B cell (primary cell): ENCODE results near the gene TNFRSF19. TPM values are rescaled to one million over a fixed set of nuclear protein-coding genes. Genes with fewer than 3 reads are reported as not detected.

Source experiments
- ATAC-seq: fragments of 200-7000 bp; cut with Tn5 transposase; one replicate; pipeline ENCODE4 v1.10.0; 2021; ENCODE audit warnings: low read depth, mild to moderate bottlenecking, moderate number of reproducible peaks, moderate library complexity
- CTCF ChIA-PET: fragments of 350-600 bp; sonication (Branson Sonifier 250); formaldehyde crosslinking; loops from one replicate; lab custom pipeline; 2021; ENCODE audit warnings: antibody characterized with exemption, inconsistent platforms; lab: Charles Lee
- POLR2A ChIA-PET: fragments of 350-600 bp; sonication (Branson Sonifier 250); formaldehyde crosslinking; loops from one replicate; lab custom pipeline; 2021; ENCODE audit warnings: antibody characterized with exemption; lab: Charles Lee
- DNase-seq: peaks from one replicate; pipeline ENCODE4 v3.0.0; 2013
- H2AFZ ChIP-seq: 2 replicates; pipeline ENCODE4 v1.6.1; 2012; ENCODE audit warnings: mild to moderate bottlenecking, low read depth, low read length; ENCODE audit not compliant: insufficient read depth, poor library complexity, severe bottlenecking
- H3K27ac ChIP-seq, 2 donors: 1 replicate in 1 of 2; 2 replicates in 1 of 2; pipeline ENCODE4 v1.5.1; 2012 to 2013; ENCODE audit warnings: low read length in 2 of 2, mild to moderate bottlenecking in 2 of 2, moderate library complexity in 1 of 2
- H3K27me3 ChIP-seq, 4 experiments: fragments of 200-600 bp in 1 of 4; sonication (generic) in 1 of 4; replicated peaks in 1 of 4; 1 replicate in 2 of 4; 2 replicates in 2 of 4; pipeline versions ENCODE4 v1.6.1 to v1.7.0; 2013 to 2016; ENCODE audit warnings: low read length in 3 of 4, mild to moderate bottlenecking in 2 of 4, mixed read lengths in 1 of 4, moderate library complexity in 1 of 4; ENCODE audit not compliant: insufficient read depth in 4 of 4, control insufficient read depth in 3 of 4; ENCODE audit errors: control extremely low read depth in 1 of 4
- H3K36me3 ChIP-seq, 2 experiments: replicated peaks in 1 of 2; 1 replicate in 1 of 2; 2 replicates in 1 of 2; pipeline versions ENCODE4 v1.6.1 to v1.7.1; 2013; ENCODE audit warnings: low read length in 1 of 2; ENCODE audit not compliant: insufficient read depth in 2 of 2, control insufficient read depth in 1 of 2; ENCODE audit errors: control extremely low read depth in 1 of 2, extremely low read depth in 1 of 2
- H3K4me1 ChIP-seq, 2 donors: fragments of 200-600 bp in 1 of 2; sonication (generic) in 1 of 2; 1 replicate in 1 of 2; 2 replicates in 1 of 2; pipeline versions ENCODE4 v1.5.1 to v1.6.1; 2013 to 2017; ENCODE audit warnings: low read length in 2 of 2; ENCODE audit not compliant: control insufficient read depth in 2 of 2, insufficient read depth in 2 of 2
- H3K4me2 ChIP-seq: replicated peaks from 2 replicates; pipeline ENCODE3; 2012; ENCODE audit warnings: mild to moderate bottlenecking, low read depth, low read length; ENCODE audit not compliant: poor library complexity, severe bottlenecking
- H3K4me3 ChIP-seq, 5 experiments: fragments of 200-600 bp in 1 of 5; sonication (generic) in 1 of 5; 1 replicate in 3 of 5; 2 replicates in 2 of 5; pipeline versions ENCODE4 v1.5.1 to v1.7.0; 2011 to 2016; ENCODE audit warnings: low read length in 4 of 5, mild to moderate bottlenecking in 4 of 5, low read depth in 2 of 5, control low read depth in 1 of 5, moderate library complexity in 1 of 5; ENCODE audit not compliant: insufficient read depth in 1 of 5; ENCODE audit errors: control extremely low read depth in 1 of 5, extremely low read depth in 1 of 5
- H3K79me2 ChIP-seq: fragments of 200-600 bp; sonication (generic); one replicate; pipeline ENCODE4 v1.6.0; 2016; ENCODE audit warnings: low read length; ENCODE audit not compliant: control insufficient read depth, insufficient read depth
- H3K9ac ChIP-seq: fragments of 200-600 bp; sonication (generic); 2 replicates; pipeline ENCODE4 v1.6.1; 2017; ENCODE audit warnings: mild to moderate bottlenecking, low read length, moderate library complexity
- H3K9me3 ChIP-seq, 3 donors: one replicate each; pipeline versions ENCODE4 v1.6.1 to v1.7.1; 2013; ENCODE audit warnings: low read length in 2 of 3; ENCODE audit not compliant: control insufficient read depth in 2 of 3, insufficient read depth in 1 of 3; ENCODE audit errors: control extremely low read depth in 1 of 3
- H4K20me1 ChIP-seq: 2 replicates; pipeline ENCODE4 v1.6.0; 2012; ENCODE audit warnings: mild to moderate bottlenecking, low read length; ENCODE audit not compliant: insufficient read depth, control insufficient read depth, poor library complexity, severe bottlenecking
- H3K27ac Mint-ChIP-seq: one replicate; pipeline ENCODE4 v1.8.0; 2021; ENCODE audit warnings: mixed read lengths
- H3K27me3 Mint-ChIP-seq: one replicate; pipeline ENCODE4 v1.8.0; 2021; ENCODE audit warnings: mixed read lengths
- H3K4me1 Mint-ChIP-seq: one replicate; pipeline ENCODE4 v1.8.0; 2021; ENCODE audit warnings: mixed read lengths
- H3K4me3 Mint-ChIP-seq: one replicate; pipeline ENCODE4 v1.8.0; 2021; ENCODE audit warnings: mixed read lengths
- H3K9me3 Mint-ChIP-seq: one replicate; pipeline ENCODE4 v1.8.0; 2022; ENCODE audit warnings: mixed read lengths; ENCODE audit not compliant: insufficient read depth
- CTCF ChIP-seq: fragments of 200-600 bp; IDR thresholded peaks from one replicate; pipeline ENCODE4 v1.8.0; 2022; ENCODE audit warnings: antibody characterized with exemption, mild to moderate bottlenecking
- EZH2 ChIP-seq: IDR thresholded peaks from 2 replicates; pipeline ENCODE4 v1.6.1; 2012; ENCODE audit warnings: borderline replicate concordance, low read depth, mild to moderate bottlenecking, moderate library complexity, low read length; ENCODE audit not compliant: insufficient read depth, poor library complexity, severe bottlenecking
- WGBS: methylation state at CpG from one replicate; pipeline ENCODE4 v1.1.5; 2013; ENCODE audit warnings: missing lambda C conversion rate; ENCODE audit not compliant: insufficient coverage; 5-methylcytosine and 5-hydroxymethylcytosine counted together
- intact Hi-C: fragments of 100-400 bp; cut with micrococcal nuclease; formaldehyde crosslinking; loops from one replicate; pipeline ENCODE4 v1.10.0; 2022
- polyA plus RNA-seq: library from polyadenylated mRNA; depleted of rRNA; stranded (reverse); fragments of >200 nt; gene quantifications from 2 replicates; pipeline ENCODE4 v1.2.3, GENCODE V29; 2012
- total RNA-seq, 2 donors: library from RNA; stranded (reverse); fragments of 120-200 nt in 1 of 2; gene quantifications; 1 replicate in 1 of 2; 2 replicates in 1 of 2; pipeline versions ENCODE4 v1.2.3 to v1.2.4, GENCODE V29; 2013 to 2022

The TNFRSF19 gene
- total and polyA plus RNA-seq, 2 donors (not counting 1 experiment from before 2014, with no cell fraction given), result 0.36 TPM; not detected in 1

- 94% methylated on average over 15 of the region's 15 CpGs for WGBS
- H3K27me3 Mint-ChIP-seq, result peaks cover 10% of the 10 kb centered on the region
- Histone ChIP-seq H3K4me3 (no peak overlapping the region), H3K4me2 (no peak overlapping the region), H3K9ac (no peak overlapping the region), H3K36me3 (no peaks in the 10 kb centered on the region), H3K4me1 (no peaks in the 10 kb centered on the region), H2AFZ (no peak overlapping the region), H3K27me3 (no peaks in the 10 kb centered on the region), H3K27ac (no peak overlapping the region), H4K20me1 (no peaks in the 10 kb centered on the region), H3K9me3 (peaks cover 0 to 12% (median 0%) of the 10 kb centered on the region in 3 donors), H3K79me2 (no peaks in the 10 kb centered on the region)
- ChIA-PET POLR2A (no interaction called here), CTCF (no interaction called here)
- DNase-seq (no peak), ATAC-seq (no peak)
- no peaks in the 10 kb centered on the region for H3K4me1 Mint-ChIP-seq
- H3K27ac Mint-ChIP-seq, result no peak overlapping the region
- no peak overlapping the region for H3K4me3 Mint-ChIP-seq
- intact Hi-C loops, result no loop called here
- no peaks in the 10 kb centered on the region for H3K9me3 Mint-ChIP-seq
- no peak for TF ChIP-seq EZH2
- TF ChIP-seq CTCF, result no peak
These were observed 38.8 kb upstream of the TNFRSF19 start for GRCh38 chr13:23531446-23531845.

- peaks cover 9% of the 10 kb centered on the region for H3K27me3 Mint-ChIP-seq
- Histone ChIP-seq H2AFZ (no peak overlapping the region), H3K27ac (no peak overlapping the region), H4K20me1 (no peaks in the 10 kb centered on the region), H3K9me3 (peaks cover 0 to 17% (median 1%) of the 10 kb centered on the region in 3 donors), H3K4me3 (no peak overlapping the region), H3K4me1 (no peaks in the 10 kb centered on the region), H3K36me3 (no peaks in the 10 kb centered on the region), H3K9ac (no peak overlapping the region), H3K27me3 (peaks cover 0 to 3% (median 0%) of the 10 kb centered on the region in 4 experiments), H3K79me2 (no peaks in the 10 kb centered on the region), H3K4me2 (no peak overlapping the region)
- ChIA-PET CTCF (no interaction called here), POLR2A (no interaction called here)
- DNase-seq, result no peak
- H3K27ac Mint-ChIP-seq, result no peak overlapping the region
- H3K4me3 Mint-ChIP-seq, result no peak overlapping the region
- intact Hi-C loops, result no loop called here
- ATAC-seq, result no peak
- TF ChIP-seq EZH2 (no peak), CTCF (no peak)
- H3K9me3 Mint-ChIP-seq, result no peaks in the 10 kb centered on the region
- no peaks in the 10 kb centered on the region for H3K4me1 Mint-ChIP-seq
- WGBS, result 92% methylated on average over 4 of the region's 5 CpGs
These were observed 36.1 kb upstream of the TNFRSF19 start for GRCh38 chr13:23534090-23534489.
